HEK293 (cell line): Measurements from ENCODE around the gene MAEA.

Experiments used
- MYNN ChIP-seq: fragments of 450-650 bp; formaldehyde crosslinking; IDR thresholded peaks from 2 replicates; pipeline ENCODE4 v1.5.1; 2016; ENCODE audit warnings: missing biosample characterization, missing genetic modification characterization, borderline replicate concordance
- ZBTB49 ChIP-seq: fragments of 450-650 bp; formaldehyde crosslinking; IDR thresholded peaks from 2 replicates; pipeline ENCODE4 v1.5.1; 2016; ENCODE audit warnings: missing biosample characterization, missing genetic modification characterization, low read depth
- ZFP37 ChIP-seq: fragments of 450-650 bp; formaldehyde crosslinking; IDR thresholded peaks from 2 replicates; pipeline ENCODE4 v1.5.1; 2016; ENCODE audit warnings: missing biosample characterization, missing genetic modification characterization
- ZNF571 ChIP-seq: fragments of 450-650 bp; formaldehyde crosslinking; IDR thresholded peaks from 2 replicates; pipeline ENCODE4 v1.5.0; 2017; ENCODE audit warnings: missing biosample characterization, missing genetic modification characterization
- TF ChIP-seq, protein P1 (sequence below): fragments of 450-650 bp; formaldehyde crosslinking; IDR thresholded peaks from 2 replicates; pipeline ENCODE4 v1.5.1; 2016; ENCODE audit warnings: missing biosample characterization, missing genetic modification characterization, borderline replicate concordance

- no peak for TF ChIP-seq ZBTB49 (tag by site-specific recombination)
- TF ChIP-seq ZNF571 = no peak
- TF ChIP-seq ZFP37 (tag by site-specific recombination) = no peak
- TF ChIP-seq, protein P1, sequence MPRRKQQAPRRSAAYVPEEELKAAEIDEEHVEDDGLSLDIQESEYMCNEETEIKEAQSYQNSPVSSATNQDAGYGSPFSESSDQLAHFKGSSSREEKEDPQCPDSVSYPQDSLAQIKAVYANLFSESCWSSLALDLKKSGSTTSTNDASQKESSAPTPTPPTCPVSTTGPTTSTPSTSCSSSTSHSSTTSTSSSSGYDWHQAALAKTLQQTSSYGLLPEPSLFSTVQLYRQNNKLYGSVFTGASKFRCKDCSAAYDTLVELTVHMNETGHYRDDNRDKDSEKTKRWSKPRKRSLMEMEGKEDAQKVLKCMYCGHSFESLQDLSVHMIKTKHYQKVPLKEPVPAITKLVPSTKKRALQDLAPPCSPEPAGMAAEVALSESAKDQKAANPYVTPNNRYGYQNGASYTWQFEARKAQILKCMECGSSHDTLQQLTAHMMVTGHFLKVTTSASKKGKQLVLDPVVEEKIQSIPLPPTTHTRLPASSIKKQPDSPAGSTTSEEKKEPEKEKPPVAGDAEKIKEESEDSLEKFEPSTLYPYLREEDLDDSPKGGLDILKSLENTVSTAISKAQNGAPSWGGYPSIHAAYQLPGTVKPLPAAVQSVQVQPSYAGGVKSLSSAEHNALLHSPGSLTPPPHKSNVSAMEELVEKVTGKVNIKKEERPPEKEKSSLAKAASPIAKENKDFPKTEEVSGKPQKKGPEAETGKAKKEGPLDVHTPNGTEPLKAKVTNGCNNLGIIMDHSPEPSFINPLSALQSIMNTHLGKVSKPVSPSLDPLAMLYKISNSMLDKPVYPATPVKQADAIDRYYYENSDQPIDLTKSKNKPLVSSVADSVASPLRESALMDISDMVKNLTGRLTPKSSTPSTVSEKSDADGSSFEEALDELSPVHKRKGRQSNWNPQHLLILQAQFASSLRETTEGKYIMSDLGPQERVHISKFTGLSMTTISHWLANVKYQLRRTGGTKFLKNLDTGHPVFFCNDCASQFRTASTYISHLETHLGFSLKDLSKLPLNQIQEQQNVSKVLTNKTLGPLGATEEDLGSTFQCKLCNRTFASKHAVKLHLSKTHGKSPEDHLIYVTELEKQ (tag by site-specific recombination) = no peak
- no peak for TF ChIP-seq MYNN (tag by site-specific recombination)
Observed at GRCh38 chr4:1349359-1350168, 59.9 kb downstream of the MAEA start.
